SK-N-SH (cell line): ENCODE results near the gene PRKCA. TPM values are rescaled to one million over a fixed set of nuclear protein-coding genes. Genes with fewer than 3 reads are reported as not detected.

Experiments
- CTCF ChIA-PET: fragments of 300-600, 350-600 bp; formaldehyde crosslinking; extraction: SDS; loops from one replicate; lab custom pipeline; 2021; lab: Yijun Ruan, JAX
- POLR2A ChIA-PET: fragments of 350-600 bp; sonication (Branson Sonifier 250); formaldehyde crosslinking; extraction: SDS; loops from one replicate; lab custom pipeline; 2020; ENCODE audit warnings: antibody characterized with exemption, inconsistent platforms; lab: Yijun Ruan, JAX
- DNase-seq: peaks from one replicate; pipeline ENCODE4 v3.0.0; 2012
- H2AFZ ChIP-seq: fragments of 200-600 bp; sonication (generic); 2 replicates; pipeline ENCODE4 v1.8.1; 2016; ENCODE audit warnings: antibody characterized with exemption, mild to moderate bottlenecking, low read depth
- H3F3A ChIP-seq: fragments of 200-600 bp; sonication (generic); replicated peaks from 2 replicates; pipeline ENCODE3; 2016; ENCODE audit warnings: antibody characterized with exemption, mild to moderate bottlenecking; ENCODE audit not compliant: insufficient read depth
- H3K27ac ChIP-seq, 2 experiments: fragments of 200-500 bp in 1 of 2; fragments of 200-600 bp in 1 of 2; sonication (Bioruptor generic) in 1 of 2; sonication (generic), shearing (Covaris generic) in 1 of 2; 2 replicates each; pipeline versions ENCODE4 v1.5.1 to v1.6.1; 2014 to 2016; ENCODE audit warnings: low read depth in 2 of 2, inconsistent platforms in 1 of 2, low read length in 1 of 2, mild to moderate bottlenecking in 1 of 2, mixed read lengths in 1 of 2
- H3K27me3 ChIP-seq: fragments of 200-600 bp; sonication (generic), shearing (Covaris generic); 2 replicates; pipeline ENCODE4 v1.6.1; 2016; ENCODE audit warnings: mixed run types; ENCODE audit not compliant: insufficient read depth
- H3K36me3 ChIP-seq, 2 experiments: fragments of 200-500 bp in 1 of 2; fragments of 200-600 bp in 1 of 2; sonication (Bioruptor generic) in 1 of 2; sonication (generic) in 1 of 2; replicated peaks in 1 of 2; 2 replicates each; pipeline versions ENCODE3 to v1.5.1; 2014 to 2016; ENCODE audit warnings: low read length in 1 of 2, mild to moderate bottlenecking in 1 of 2; ENCODE audit not compliant: insufficient read depth in 2 of 2, control insufficient read depth in 1 of 2
- H3K4me1 ChIP-seq, 2 experiments: fragments of 200-500 bp in 1 of 2; fragments of 200-600 bp in 1 of 2; sonication (Bioruptor generic) in 1 of 2; sonication (generic), shearing (Covaris generic) in 1 of 2; 2 replicates each; pipeline versions ENCODE4 v1.5.1 to v1.6.1; 2014 to 2016; ENCODE audit warnings: low read depth in 1 of 2, low read length in 1 of 2, mixed run types in 1 of 2; ENCODE audit not compliant: insufficient read depth in 2 of 2, control insufficient read depth in 1 of 2
- H3K4me2 ChIP-seq: fragments of 200-600 bp; sonication (generic), shearing (Covaris generic); 2 replicates; pipeline ENCODE4 v1.6.1; 2017; ENCODE audit warnings: mixed run types
- H3K4me3 ChIP-seq, 2 experiments: fragments of 200-500 bp in 1 of 2; fragments of 200-600 bp in 1 of 2; sonication (Bioruptor generic) in 1 of 2; sonication (generic), shearing (Covaris generic) in 1 of 2; 2 replicates each; pipeline versions ENCODE4 v1.5.1 to v1.8.1; 2014 to 2016; ENCODE audit warnings: low read depth in 2 of 2, inconsistent platforms in 1 of 2, low read length in 1 of 2, mild to moderate bottlenecking in 1 of 2, mixed read lengths in 1 of 2, moderate library complexity in 1 of 2
- H3K79me2 ChIP-seq: fragments of 200-600 bp; sonication (generic); 2 replicates; pipeline ENCODE4 v1.8.1; 2017; ENCODE audit warnings: mild to moderate bottlenecking; ENCODE audit not compliant: insufficient read depth
- H3K9ac ChIP-seq: fragments of 200-600 bp; sonication (generic); 2 replicates; pipeline ENCODE4 v1.6.1; 2017; ENCODE audit warnings: mixed run types
- H3K9me2 ChIP-seq: fragments of 200-600 bp; sonication (generic); 2 replicates; pipeline ENCODE4 v1.6.1; 2017; ENCODE audit warnings: mixed run types
- H3K9me3 ChIP-seq: fragments of 200-600 bp; sonication (generic); 2 replicates; pipeline ENCODE4 v1.6.1; 2017; ENCODE audit warnings: mixed run types, mild to moderate bottlenecking, moderate library complexity
- H4K20me1 ChIP-seq: fragments of 200-600 bp; sonication (generic); 2 replicates; pipeline ENCODE4 v1.6.1; 2017; ENCODE audit warnings: mild to moderate bottlenecking, mixed run types; ENCODE audit not compliant: insufficient read depth
- ELF1 ChIP-seq: IDR thresholded peaks from 2 replicates; pipeline ENCODE4 v1.4.0; 2012
- EP300 ChIP-seq, 2 experiments: IDR thresholded peaks; 2 replicates each; pipeline versions ENCODE4 v1.4.0 to v1.6.1; 2012; ENCODE audit warnings: borderline replicate concordance in 1 of 2, low read depth in 1 of 2, low read length in 1 of 2
- EZH2phosphoT487 ChIP-seq: fragments of 200-600 bp; sonication (generic); IDR thresholded peaks from 2 replicates; pipeline ENCODE4 v1.6.1; 2017; ENCODE audit warnings: low read depth, mixed run types, mild to moderate bottlenecking, antibody characterized with exemption, moderate library complexity, borderline replicate concordance
- FOSL2 ChIP-seq: IDR thresholded peaks from 2 replicates; pipeline ENCODE4 v1.4.0; 2012; ENCODE audit warnings: low read depth, mild to moderate bottlenecking, moderate library complexity, borderline replicate concordance
- FOXJ3 ChIP-seq: sonication (generic); formaldehyde crosslinking; IDR thresholded peaks from 2 replicates; pipeline ENCODE4 v1.5.1; 2020; ENCODE audit warnings: mild to moderate bottlenecking, missing genetic modification reagents
- FOXM1 ChIP-seq: IDR thresholded peaks from 2 replicates; pipeline ENCODE4 v1.4.0; 2012; ENCODE audit warnings: low read depth, mild to moderate bottlenecking
- GABPA ChIP-seq: IDR thresholded peaks from 2 replicates; pipeline ENCODE4 v1.4.0; 2012; ENCODE audit warnings: low read depth, mild to moderate bottlenecking
- JUND ChIP-seq: IDR thresholded peaks from 2 replicates; pipeline ENCODE4 v1.4.0; 2012
- MEF2A ChIP-seq: IDR thresholded peaks from 2 replicates; pipeline ENCODE4 v1.4.0; 2012; ENCODE audit warnings: low read depth, borderline replicate concordance
- MXI1 ChIP-seq: IDR thresholded peaks from 2 replicates; pipeline ENCODE4 v1.6.1; 2012; ENCODE audit warnings: mild to moderate bottlenecking, low read depth, low read length, improper control_type of control experiment
- POLR2AphosphoS5 ChIP-seq: IDR thresholded peaks from 2 replicates; pipeline ENCODE4 v1.6.1; 2012; ENCODE audit warnings: low read depth, low read length
- RAD21 ChIP-seq: IDR thresholded peaks from 2 replicates; pipeline ENCODE4 v1.6.1; 2012; ENCODE audit warnings: mild to moderate bottlenecking, low read length
- SIN3A ChIP-seq: IDR thresholded peaks from 2 replicates; pipeline ENCODE4 v1.6.1; 2012; ENCODE audit warnings: low read depth, mild to moderate bottlenecking, low read length, moderate library complexity, borderline replicate concordance
- TAF1 ChIP-seq: IDR thresholded peaks from 2 replicates; pipeline ENCODE4 v1.6.1; 2012; ENCODE audit warnings: low read depth, mild to moderate bottlenecking, low read length, moderate library complexity, borderline replicate concordance
- TCF12 ChIP-seq: IDR thresholded peaks from 2 replicates; pipeline ENCODE4 v1.4.0; 2012
- TEAD4 ChIP-seq: IDR thresholded peaks from 2 replicates; pipeline ENCODE4 v1.4.0; 2012; ENCODE audit warnings: mild to moderate bottlenecking, borderline replicate concordance; ENCODE audit not compliant: insufficient read depth
- WGBS: methylation state at CpG from one replicate; pipeline ENCODE4 v1.1.6; 2017; ENCODE audit warnings: low lambda C conversion rate; 5-methylcytosine and 5-hydroxymethylcytosine counted together
- polyA plus RNA-seq, 3 experiments: library from polyadenylated mRNA; depleted of rRNA; stranded (reverse); fragments of >200 nt; gene quantifications; 2 replicates each; pipeline ENCODE4 v1.2.3, GENCODE V29; 2012
- TF ChIP-seq, protein P1 (sequence below): IDR thresholded peaks from 2 replicates; pipeline ENCODE4 v1.4.0; 2012; ENCODE audit warnings: low read depth, borderline replicate concordance
- TF ChIP-seq, protein P2 (sequence below): IDR thresholded peaks from 2 replicates; pipeline ENCODE4 v1.4.0; 2012; ENCODE audit warnings: low read depth, borderline replicate concordance
- TF ChIP-seq, protein P3 (sequence below): IDR thresholded peaks from 2 replicates; pipeline ENCODE4; 2012
- TF ChIP-seq, protein P4 (sequence below): fragments of 150-350 bp; IDR thresholded peaks from 2 replicates; pipeline ENCODE4 v1.6.1; 2017; ENCODE audit warnings: antibody characterized with exemption, low read length, low read depth, borderline replicate concordance
- TF ChIP-seq, protein P5 (sequence below): IDR thresholded peaks from 2 replicates; pipeline ENCODE4 v1.6.1; 2012; ENCODE audit warnings: mild to moderate bottlenecking, low read depth, low read length, moderate library complexity
- TF ChIP-seq, protein P6 (sequence below): fragments of 200-600 bp; sonication (generic); IDR thresholded peaks from 2 replicates; pipeline ENCODE4 v1.6.1; 2017; ENCODE audit warnings: antibody characterized with exemption, mild to moderate bottlenecking, moderate library complexity

The PRKCA gene
- polyA plus RNA-seq, 1 of the 3 experiments (the other 2 are of a cell fraction) = 108 TPM

DNA sequence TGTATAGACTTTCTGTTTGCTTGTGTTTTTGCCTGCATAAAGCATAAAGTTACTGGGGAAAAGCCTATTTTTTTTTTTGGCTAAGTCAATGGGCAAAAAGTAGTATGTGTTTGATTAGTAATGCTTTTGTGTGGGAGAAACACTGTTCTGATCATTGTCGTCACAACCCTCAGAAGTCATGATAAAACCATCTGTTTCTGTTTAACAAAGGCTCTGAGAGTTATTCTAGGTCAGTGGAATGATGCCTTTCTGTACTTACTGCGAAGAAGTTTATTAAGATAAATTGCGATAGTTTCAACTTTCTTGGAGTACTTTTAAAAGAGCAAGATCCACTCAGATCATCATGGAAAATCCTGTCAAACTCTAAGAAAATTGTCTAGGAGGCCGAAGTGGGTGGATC lies 80.9 kb downstream of the PRKCA start:
- Histone ChIP-seq H3K9me3 (no peaks in the 10 kb centered on the region), H3K79me2 (peaks cover 100% of the 10 kb centered on the region), H4K20me1 (peaks cover 97% of the 10 kb centered on the region), H2AFZ (no peak overlapping the region), H3K9ac (no peak overlapping the region), H3K4me3 (no peak overlapping the region), H3K36me3 (peaks cover 0 to 24% of the 10 kb centered on the region in 2 experiments), H3K4me2 (peak overlapping the region; percentile 12; the same call in 1 of the 2 replicates), H3K27ac (peak overlapping the region; percentile 64 to 66), H3K4me1 (peaks cover 9 to 12% of the 10 kb centered on the region in 2 experiments; a peak in 3 of 4 replicates), H3F3A (peaks cover under 1% of the 10 kb centered on the region), H3K9me2 (no peaks in the 10 kb centered on the region), H3K27me3 (no peaks in the 10 kb centered on the region)
- DNase-seq = peak; percentile 54
- ChIA-PET CTCF (interaction anchor here (1.2 kb wide), 1 partner anchor 13 kb away, joined by 4 read pairs; no protein-coding TSS in a partner anchor), POLR2A (no interaction called here)
- 58% methylated on average over 4 of the region's 4 CpGs for WGBS
- TF ChIP-seq ELF1 = no peak
- no peak for TF ChIP-seq TEAD4
- TF ChIP-seq, protein P1, sequence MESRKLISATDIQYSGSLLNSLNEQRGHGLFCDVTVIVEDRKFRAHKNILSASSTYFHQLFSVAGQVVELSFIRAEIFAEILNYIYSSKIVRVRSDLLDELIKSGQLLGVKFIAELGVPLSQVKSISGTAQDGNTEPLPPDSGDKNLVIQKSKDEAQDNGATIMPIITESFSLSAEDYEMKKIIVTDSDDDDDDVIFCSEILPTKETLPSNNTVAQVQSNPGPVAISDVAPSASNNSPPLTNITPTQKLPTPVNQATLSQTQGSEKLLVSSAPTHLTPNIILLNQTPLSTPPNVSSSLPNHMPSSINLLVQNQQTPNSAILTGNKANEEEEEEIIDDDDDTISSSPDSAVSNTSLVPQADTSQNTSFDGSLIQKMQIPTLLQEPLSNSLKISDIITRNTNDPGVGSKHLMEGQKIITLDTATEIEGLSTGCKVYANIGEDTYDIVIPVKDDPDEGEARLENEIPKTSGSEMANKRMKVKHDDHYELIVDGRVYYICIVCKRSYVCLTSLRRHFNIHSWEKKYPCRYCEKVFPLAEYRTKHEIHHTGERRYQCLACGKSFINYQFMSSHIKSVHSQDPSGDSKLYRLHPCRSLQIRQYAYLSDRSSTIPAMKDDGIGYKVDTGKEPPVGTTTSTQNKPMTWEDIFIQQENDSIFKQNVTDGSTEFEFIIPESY = no peak
- no peak for TF ChIP-seq MXI1
- TF ChIP-seq RAD21 = no peak
- TF ChIP-seq, protein P2, sequence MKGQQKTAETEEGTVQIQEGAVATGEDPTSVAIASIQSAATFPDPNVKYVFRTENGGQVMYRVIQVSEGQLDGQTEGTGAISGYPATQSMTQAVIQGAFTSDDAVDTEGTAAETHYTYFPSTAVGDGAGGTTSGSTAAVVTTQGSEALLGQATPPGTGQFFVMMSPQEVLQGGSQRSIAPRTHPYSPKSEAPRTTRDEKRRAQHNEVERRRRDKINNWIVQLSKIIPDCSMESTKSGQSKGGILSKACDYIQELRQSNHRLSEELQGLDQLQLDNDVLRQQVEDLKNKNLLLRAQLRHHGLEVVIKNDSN = no peak
- TF ChIP-seq, protein P3, sequence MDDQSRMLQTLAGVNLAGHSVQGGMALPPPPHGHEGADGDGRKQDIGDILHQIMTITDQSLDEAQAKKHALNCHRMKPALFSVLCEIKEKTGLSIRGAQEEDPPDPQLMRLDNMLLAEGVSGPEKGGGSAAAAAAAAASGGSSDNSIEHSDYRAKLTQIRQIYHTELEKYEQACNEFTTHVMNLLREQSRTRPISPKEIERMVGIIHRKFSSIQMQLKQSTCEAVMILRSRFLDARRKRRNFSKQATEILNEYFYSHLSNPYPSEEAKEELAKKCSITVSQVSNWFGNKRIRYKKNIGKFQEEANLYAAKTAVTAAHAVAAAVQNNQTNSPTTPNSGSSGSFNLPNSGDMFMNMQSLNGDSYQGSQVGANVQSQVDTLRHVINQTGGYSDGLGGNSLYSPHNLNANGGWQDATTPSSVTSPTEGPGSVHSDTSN = 0 out of 2 replicates have a peak, but pooled peaks have one; percentile 12
- no peak for TF ChIP-seq GABPA
- TF ChIP-seq, protein P4, sequence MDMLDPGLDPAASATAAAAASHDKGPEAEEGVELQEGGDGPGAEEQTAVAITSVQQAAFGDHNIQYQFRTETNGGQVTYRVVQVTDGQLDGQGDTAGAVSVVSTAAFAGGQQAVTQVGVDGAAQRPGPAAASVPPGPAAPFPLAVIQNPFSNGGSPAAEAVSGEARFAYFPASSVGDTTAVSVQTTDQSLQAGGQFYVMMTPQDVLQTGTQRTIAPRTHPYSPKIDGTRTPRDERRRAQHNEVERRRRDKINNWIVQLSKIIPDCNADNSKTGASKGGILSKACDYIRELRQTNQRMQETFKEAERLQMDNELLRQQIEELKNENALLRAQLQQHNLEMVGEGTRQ = no peak
- TF ChIP-seq, protein P5, sequence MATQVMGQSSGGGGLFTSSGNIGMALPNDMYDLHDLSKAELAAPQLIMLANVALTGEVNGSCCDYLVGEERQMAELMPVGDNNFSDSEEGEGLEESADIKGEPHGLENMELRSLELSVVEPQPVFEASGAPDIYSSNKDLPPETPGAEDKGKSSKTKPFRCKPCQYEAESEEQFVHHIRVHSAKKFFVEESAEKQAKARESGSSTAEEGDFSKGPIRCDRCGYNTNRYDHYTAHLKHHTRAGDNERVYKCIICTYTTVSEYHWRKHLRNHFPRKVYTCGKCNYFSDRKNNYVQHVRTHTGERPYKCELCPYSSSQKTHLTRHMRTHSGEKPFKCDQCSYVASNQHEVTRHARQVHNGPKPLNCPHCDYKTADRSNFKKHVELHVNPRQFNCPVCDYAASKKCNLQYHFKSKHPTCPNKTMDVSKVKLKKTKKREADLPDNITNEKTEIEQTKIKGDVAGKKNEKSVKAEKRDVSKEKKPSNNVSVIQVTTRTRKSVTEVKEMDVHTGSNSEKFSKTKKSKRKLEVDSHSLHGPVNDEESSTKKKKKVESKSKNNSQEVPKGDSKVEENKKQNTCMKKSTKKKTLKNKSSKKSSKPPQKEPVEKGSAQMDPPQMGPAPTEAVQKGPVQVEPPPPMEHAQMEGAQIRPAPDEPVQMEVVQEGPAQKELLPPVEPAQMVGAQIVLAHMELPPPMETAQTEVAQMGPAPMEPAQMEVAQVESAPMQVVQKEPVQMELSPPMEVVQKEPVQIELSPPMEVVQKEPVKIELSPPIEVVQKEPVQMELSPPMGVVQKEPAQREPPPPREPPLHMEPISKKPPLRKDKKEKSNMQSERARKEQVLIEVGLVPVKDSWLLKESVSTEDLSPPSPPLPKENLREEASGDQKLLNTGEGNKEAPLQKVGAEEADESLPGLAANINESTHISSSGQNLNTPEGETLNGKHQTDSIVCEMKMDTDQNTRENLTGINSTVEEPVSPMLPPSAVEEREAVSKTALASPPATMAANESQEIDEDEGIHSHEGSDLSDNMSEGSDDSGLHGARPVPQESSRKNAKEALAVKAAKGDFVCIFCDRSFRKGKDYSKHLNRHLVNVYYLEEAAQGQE = no peak
- peak in 1 of 2 experiments; percentile 39; a peak in 1 of 4 replicates for TF ChIP-seq EP300 (IDR thresholded peaks at IDR 0.05; ENCODE audit: borderline replicate concordance in 1 of 2, low read depth in 1 of 2, low read length in 1 of 2)
- no peak for TF ChIP-seq EZH2phosphoT487
- TF ChIP-seq JUND = peak; percentile 19; the same call in 1 of the 2 replicates
- TF ChIP-seq TAF1 = no peak
- no peak for TF ChIP-seq FOXJ3 (CRISPR knock-in tag)
- TF ChIP-seq POLR2AphosphoS5 = 0 out of 2 replicates have a peak, but pooled peaks have one; percentile 35
- no peak for TF ChIP-seq SIN3A
- TF ChIP-seq FOXM1 = no peak
- no peak for TF ChIP-seq MEF2A
- TF ChIP-seq TCF12 = peak; percentile 92
- TF ChIP-seq FOSL2 = no peak
- TF ChIP-seq, protein P6, sequence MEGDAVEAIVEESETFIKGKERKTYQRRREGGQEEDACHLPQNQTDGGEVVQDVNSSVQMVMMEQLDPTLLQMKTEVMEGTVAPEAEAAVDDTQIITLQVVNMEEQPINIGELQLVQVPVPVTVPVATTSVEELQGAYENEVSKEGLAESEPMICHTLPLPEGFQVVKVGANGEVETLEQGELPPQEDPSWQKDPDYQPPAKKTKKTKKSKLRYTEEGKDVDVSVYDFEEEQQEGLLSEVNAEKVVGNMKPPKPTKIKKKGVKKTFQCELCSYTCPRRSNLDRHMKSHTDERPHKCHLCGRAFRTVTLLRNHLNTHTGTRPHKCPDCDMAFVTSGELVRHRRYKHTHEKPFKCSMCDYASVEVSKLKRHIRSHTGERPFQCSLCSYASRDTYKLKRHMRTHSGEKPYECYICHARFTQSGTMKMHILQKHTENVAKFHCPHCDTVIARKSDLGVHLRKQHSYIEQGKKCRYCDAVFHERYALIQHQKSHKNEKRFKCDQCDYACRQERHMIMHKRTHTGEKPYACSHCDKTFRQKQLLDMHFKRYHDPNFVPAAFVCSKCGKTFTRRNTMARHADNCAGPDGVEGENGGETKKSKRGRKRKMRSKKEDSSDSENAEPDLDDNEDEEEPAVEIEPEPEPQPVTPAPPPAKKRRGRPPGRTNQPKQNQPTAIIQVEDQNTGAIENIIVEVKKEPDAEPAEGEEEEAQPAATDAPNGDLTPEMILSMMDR = no peak
